Measurements from ENCODE around the gene HOXD10. TPM values are rescaled to one million over a fixed set of nuclear protein-coding genes. Genes with fewer than 3 reads are reported as not detected.

Gene HOXD10
- total RNA-seq, 2 donors from 2014 or later, result not detected

- H3K27me3 Mint-ChIP-seq, result peaks cover 83% of the 10 kb centered on the region
- DNase-seq (no peak), ATAC-seq (no peak)
- H3K27ac Mint-ChIP-seq, result no peak overlapping the region
- peaks cover 8% of the 10 kb centered on the region for H3K4me1 Mint-ChIP-seq
- peaks cover 4% of the 10 kb centered on the region for H3K9me3 ChIP-seq (ENCODE audit: control insufficient read depth, low read length, poor library complexity, severe bottlenecking)
- H3K4me3 Mint-ChIP-seq, result no peak overlapping the region
- H3K36me3 Mint-ChIP-seq (ENCODE audit: low read depth), result peaks cover 10% of the 10 kb centered on the region
These were observed 22.5 kb downstream of the HOXD10 start for GRCh38 chr2:176138923-176139660.

GRCh38 chr2:176139661-176140512 lies 23.3 kb downstream of the HOXD10 start:
- DNase-seq, result no peak
- Mint-ChIP-seq H3K27me3 (peaks cover 83% of the 10 kb centered on the region), H3K4me1 (peaks cover 8% of the 10 kb centered on the region), H3K36me3 (ENCODE audit: low read depth) (peaks cover 11% of the 10 kb centered on the region), H3K4me3 (no peak overlapping the region), H3K27ac (peak overlapping the region; percentile 24)
- peaks cover 4% of the 10 kb centered on the region for H3K9me3 ChIP-seq (ENCODE audit: control insufficient read depth, low read length, poor library complexity, severe bottlenecking)
- ATAC-seq, result no peak

- peaks cover 9% of the 10 kb centered on the region for H3K36me3 Mint-ChIP-seq (ENCODE audit: low read depth)
- H3K4me3 Mint-ChIP-seq, result peak overlapping the region; percentile 57
- peak; percentile 30 to 48 (median 34) for DNase-seq
- peaks cover 83% of the 10 kb centered on the region for H3K27me3 Mint-ChIP-seq
- ATAC-seq, result peak; percentile 84
- H3K27ac Mint-ChIP-seq, result peak overlapping the region; percentile 24
- H3K4me1 Mint-ChIP-seq, result peaks cover 8% of the 10 kb centered on the region
- H3K9me3 ChIP-seq (ENCODE audit: control insufficient read depth, low read length, poor library complexity, severe bottlenecking), result peaks cover 4% of the 10 kb centered on the region
These were observed 24.1 kb downstream of the HOXD10 start for GRCh38 chr2:176140513-176141317.

GRCh38 chr2:176142281-176142680 lies 25.7 kb downstream of the HOXD10 start:
- Mint-ChIP-seq H3K36me3 (ENCODE audit: low read depth) (peaks cover 7% of the 10 kb centered on the region), H3K27ac (no peak overlapping the region)
- DNase-seq, result no peak

GRCh38 chr2:176145085-176145969 lies 28.7 kb downstream of the HOXD10 start:
- DNase-seq, result no peak
- H3K9me3 ChIP-seq (ENCODE audit: control insufficient read depth, low read length, poor library complexity, severe bottlenecking), result no peaks in the 10 kb centered on the region
- Mint-ChIP-seq H3K27ac (no peak overlapping the region), H3K27me3 (peaks cover 97% of the 10 kb centered on the region), H3K4me3 (no peak overlapping the region), H3K36me3 (ENCODE audit: low read depth) (peaks cover 5% of the 10 kb centered on the region), H3K4me1 (peaks cover 12% of the 10 kb centered on the region)
- no peak for ATAC-seq

More at GRCh38 chr2:176142281-176142680, 25.7 kb downstream of the HOXD10 start:
- no peak overlapping the region for H3K4me3 Mint-ChIP-seq
- H3K27me3 Mint-ChIP-seq, result peaks cover 88% of the 10 kb centered on the region
- ATAC-seq, result no peak
- peaks cover 4% of the 10 kb centered on the region for H3K9me3 ChIP-seq (ENCODE audit: control insufficient read depth, low read length, poor library complexity, severe bottlenecking)
- peaks cover 9% of the 10 kb centered on the region for H3K4me1 Mint-ChIP-seq

- no peak for DNase-seq
- H3K4me1 Mint-ChIP-seq, result peaks cover 10% of the 10 kb centered on the region
- ATAC-seq, result no peak
- no peak overlapping the region for H3K4me3 Mint-ChIP-seq
- no peaks in the 10 kb centered on the region for H3K9me3 ChIP-seq (ENCODE audit: control insufficient read depth, low read length, poor library complexity, severe bottlenecking)
- no peak overlapping the region for H3K27ac Mint-ChIP-seq
- H3K27me3 Mint-ChIP-seq, result peaks cover 100% of the 10 kb centered on the region
- peaks cover 5% of the 10 kb centered on the region for H3K36me3 Mint-ChIP-seq (ENCODE audit: low read depth)
These were observed 29.5 kb downstream of the HOXD10 start for GRCh38 chr2:176146101-176146500.

- Mint-ChIP-seq H3K4me1 (peaks cover 5% of the 10 kb centered on the region), H3K36me3 (ENCODE audit: low read depth) (peaks cover 5% of the 10 kb centered on the region), H3K27me3 (peaks cover 100% of the 10 kb centered on the region), H3K4me3 (no peak overlapping the region), H3K27ac (no peak overlapping the region)
- ATAC-seq (no peak), DNase-seq (no peak)
- H3K9me3 ChIP-seq (ENCODE audit: control insufficient read depth, low read length, poor library complexity, severe bottlenecking), result no peaks in the 10 kb centered on the region
These were observed 30.1 kb downstream of the HOXD10 start for GRCh38 chr2:176146645-176147044.

- H3K4me3 Mint-ChIP-seq, result peak overlapping the region; percentile 33
- no peak for ATAC-seq
- no peak for DNase-seq
- H3K36me3 Mint-ChIP-seq (ENCODE audit: low read depth), result peaks cover 5% of the 10 kb centered on the region
- H3K9me3 ChIP-seq (ENCODE audit: control insufficient read depth, low read length, poor library complexity, severe bottlenecking), result no peaks in the 10 kb centered on the region
- peaks cover 94% of the 10 kb centered on the region for H3K27me3 Mint-ChIP-seq
- H3K27ac Mint-ChIP-seq, result no peak overlapping the region
- H3K4me1 Mint-ChIP-seq, result peaks cover 5% of the 10 kb centered on the region
These were observed 30.7 kb downstream of the HOXD10 start for GRCh38 chr2:176147210-176147799.

- H3K4me1 Mint-ChIP-seq, result peaks cover 5% of the 10 kb centered on the region
- H3K4me3 Mint-ChIP-seq, result peak overlapping the region; percentile 45
- DNase-seq (no peak), ATAC-seq (no peak)
- H3K9me3 ChIP-seq (ENCODE audit: control insufficient read depth, low read length, poor library complexity, severe bottlenecking), result no peaks in the 10 kb centered on the region
- H3K27me3 Mint-ChIP-seq, result peaks cover 94% of the 10 kb centered on the region
- H3K36me3 Mint-ChIP-seq (ENCODE audit: low read depth), result peaks cover 4% of the 10 kb centered on the region
- no peak overlapping the region for H3K27ac Mint-ChIP-seq
These were observed 31.4 kb downstream of the HOXD10 start for GRCh38 chr2:176147800-176148496.

- no peak for DNase-seq
- Mint-ChIP-seq H3K27ac (no peak overlapping the region), H3K27me3 (peaks cover 94% of the 10 kb centered on the region), H3K4me1 (peaks cover 5% of the 10 kb centered on the region), H3K36me3 (ENCODE audit: low read depth) (peaks cover 3% of the 10 kb centered on the region), H3K4me3 (no peak overlapping the region)
- ATAC-seq, result no peak
- H3K9me3 ChIP-seq (ENCODE audit: control insufficient read depth, low read length, poor library complexity, severe bottlenecking), result no peaks in the 10 kb centered on the region
These were observed 32.3 kb downstream of the HOXD10 start for GRCh38 chr2:176148751-176149421.

GRCh38 chr2:176149481-176149938 lies 32.9 kb downstream of the HOXD10 start:
- Mint-ChIP-seq H3K27me3 (peaks cover 94% of the 10 kb centered on the region), H3K27ac (no peak overlapping the region), H3K4me1 (peaks cover 5% of the 10 kb centered on the region), H3K4me3 (no peak overlapping the region), H3K36me3 (ENCODE audit: low read depth) (no peaks in the 10 kb centered on the region)
- ATAC-seq (no peak), DNase-seq (no peak)
- no peaks in the 10 kb centered on the region for H3K9me3 ChIP-seq (ENCODE audit: control insufficient read depth, low read length, poor library complexity, severe bottlenecking)
